Sigmoid colon (tissue), 7 donors: ENCODE data around the gene ADGRG3. TPM values are rescaled to one million over a fixed set of nuclear protein-coding genes. Genes with fewer than 3 reads are reported as not detected.
A peak's percentile ranks its signal among the peaks of the same experiment; 100 is the strongest.

ENCODE experiments used
- DNase-seq: peaks from one replicate; pipeline ENCODE4 v3.0.0-alpha.2; 2019
- H3K27ac ChIP-seq, 4 donors: fragments of 200-600 bp; sonication (generic); one replicate each; pipeline ENCODE4 v1.5.1; 2016 to 2019; ENCODE audit warnings: mild to moderate bottlenecking in 1 of 4
- H3K27me3 ChIP-seq, 3 donors: fragments of 200-600 bp; sonication (generic); one replicate each; pipeline ENCODE4 v1.5.1; 2019; ENCODE audit warnings: mild to moderate bottlenecking in 1 of 3
- H3K36me3 ChIP-seq, 4 donors: fragments of 200-600 bp; sonication (generic); one replicate each; pipeline ENCODE4 v1.5.1; 2016 to 2019
- H3K4me1 ChIP-seq, 4 donors: fragments of 200-600 bp; sonication (generic); one replicate each; pipeline ENCODE4 v1.5.1; 2017 to 2019
- H3K4me3 ChIP-seq, 4 donors: fragments of 200-600 bp; sonication (generic); one replicate each; pipeline ENCODE4 v1.5.1; 2017 to 2019; ENCODE audit warnings: mild to moderate bottlenecking in 2 of 4, moderate library complexity in 1 of 4
- H3K9me3 ChIP-seq, 4 donors: fragments of 200-600 bp in 3 of 4; sonication (generic) in 3 of 4; one replicate each; pipeline versions ENCODE4 v1.5.1 to v1.6.1; 2013 to 2019
- EP300 ChIP-seq, 4 donors: sonication (generic); formaldehyde crosslinking; IDR thresholded peaks; one replicate each; pipeline ENCODE4 v1.6.1; 2017; ENCODE audit warnings: antibody characterized with exemption in 4 of 4
- POLR2A ChIP-seq, 2 donors: fragments of 450-650 bp; IDR thresholded peaks; one replicate each; pipeline ENCODE4 v1.6.1; 2016; ENCODE audit warnings: antibody characterized with exemption in 2 of 2, mild to moderate bottlenecking in 2 of 2, moderate library complexity in 2 of 2
- POLR2AphosphoS5 ChIP-seq, 4 donors: sonication (generic); formaldehyde crosslinking; IDR thresholded peaks; one replicate each; pipeline ENCODE4 v1.6.1; 2017; ENCODE audit warnings: antibody characterized with exemption in 4 of 4
- WGBS, 2 donors: extraction: QIAGEN DNeasy Blood & Tissue Kit; methylation state at CpG; one replicate each; pipeline ENCODE4 v1.1.7; 2013; 5-methylcytosine and 5-hydroxymethylcytosine counted together
- intact Hi-C: fragments of 100-400 bp; cut with DNase I; formaldehyde crosslinking; loops from one replicate; pipeline ENCODE4 v1.15.1; 2023
- polyA plus RNA-seq, 3 donors: library from polyadenylated mRNA; stranded (reverse); fragments of 200-250 nt; gene quantifications; one replicate each; pipeline ENCODE4 v1.2.3, GENCODE V29; 2013
- total RNA-seq, 4 donors: library from RNA; depleted of rRNA; stranded (reverse); fragments of >200 nt; gene quantifications; one replicate each; pipeline ENCODE4 v1.1.0, GENCODE V29; 2016
- TF ChIP-seq, protein P1 (sequence below), 4 experiments: fragments of 450-650 bp in 3 of 4; fragments of 200-600 bp in 1 of 4; IDR thresholded peaks; one replicate each; pipeline ENCODE4 v1.5.1; 2016 to 2019; ENCODE audit warnings: antibody characterized with exemption in 4 of 4, mild to moderate bottlenecking in 3 of 4, moderate library complexity in 2 of 4
- donor health status: healthy with polysubstance abuse.
- donor health status: Bipolar disorder and iron deficiency.
- donor health status: healthy.

ADGRG3 gene
- total and polyA plus RNA-seq, 7 donors = 0.69 to 6.6 (median 3.6) TPM

DNA sequence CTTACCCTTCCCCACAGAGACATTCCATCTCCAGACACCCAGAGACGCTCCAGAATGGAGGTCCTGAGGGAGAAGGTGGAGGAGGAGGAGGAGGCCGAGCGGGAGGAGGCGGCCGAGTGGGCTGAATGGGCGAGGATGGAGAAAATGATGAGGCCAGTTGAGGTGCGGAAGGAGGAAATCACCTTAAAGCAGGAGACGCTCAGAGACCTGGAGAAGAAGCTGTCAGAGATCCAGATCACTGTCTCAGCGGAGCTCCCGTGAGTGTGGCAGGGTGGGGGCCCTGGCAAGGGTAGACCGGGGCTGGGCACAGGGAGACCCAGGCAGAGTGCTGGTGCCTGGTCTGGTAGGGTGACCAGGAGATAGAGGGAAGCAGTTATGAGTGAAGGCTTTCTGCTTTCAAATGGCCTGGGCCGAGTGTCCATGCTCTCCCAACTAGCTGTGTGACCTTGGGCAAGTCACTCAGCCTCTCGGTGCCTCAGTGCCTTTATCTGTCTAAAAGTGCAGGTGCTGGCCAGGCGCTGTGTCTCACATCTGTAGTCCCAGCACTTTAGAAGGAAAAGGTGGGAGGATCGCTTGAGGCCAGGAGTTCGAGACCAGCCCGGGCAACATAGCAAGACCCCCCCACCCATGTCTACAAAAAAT is 29.9 kb downstream of the ADGRG3 start:
- WGBS, 2 donors = 92 to 94% methylated on average over 17 of the region's 17 CpGs
- TF ChIP-seq, protein P1, sequence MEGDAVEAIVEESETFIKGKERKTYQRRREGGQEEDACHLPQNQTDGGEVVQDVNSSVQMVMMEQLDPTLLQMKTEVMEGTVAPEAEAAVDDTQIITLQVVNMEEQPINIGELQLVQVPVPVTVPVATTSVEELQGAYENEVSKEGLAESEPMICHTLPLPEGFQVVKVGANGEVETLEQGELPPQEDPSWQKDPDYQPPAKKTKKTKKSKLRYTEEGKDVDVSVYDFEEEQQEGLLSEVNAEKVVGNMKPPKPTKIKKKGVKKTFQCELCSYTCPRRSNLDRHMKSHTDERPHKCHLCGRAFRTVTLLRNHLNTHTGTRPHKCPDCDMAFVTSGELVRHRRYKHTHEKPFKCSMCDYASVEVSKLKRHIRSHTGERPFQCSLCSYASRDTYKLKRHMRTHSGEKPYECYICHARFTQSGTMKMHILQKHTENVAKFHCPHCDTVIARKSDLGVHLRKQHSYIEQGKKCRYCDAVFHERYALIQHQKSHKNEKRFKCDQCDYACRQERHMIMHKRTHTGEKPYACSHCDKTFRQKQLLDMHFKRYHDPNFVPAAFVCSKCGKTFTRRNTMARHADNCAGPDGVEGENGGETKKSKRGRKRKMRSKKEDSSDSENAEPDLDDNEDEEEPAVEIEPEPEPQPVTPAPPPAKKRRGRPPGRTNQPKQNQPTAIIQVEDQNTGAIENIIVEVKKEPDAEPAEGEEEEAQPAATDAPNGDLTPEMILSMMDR (IDR thresholded peaks at IDR 0.05) = no peak
- H3K4me1 ChIP-seq = no peaks in the 10 kb centered on the region
- no peaks in the 10 kb centered on the region for H3K9me3 ChIP-seq
- intact Hi-C loops = no loop called here
- no peaks in the 10 kb centered on the region for H3K36me3 ChIP-seq
- no peak overlapping the region for H3K27ac ChIP-seq
- H3K4me3 ChIP-seq = no peak overlapping the region
- no peaks in the 10 kb centered on the region for H3K27me3 ChIP-seq
- DNase-seq = peak; percentile 52

DNA sequence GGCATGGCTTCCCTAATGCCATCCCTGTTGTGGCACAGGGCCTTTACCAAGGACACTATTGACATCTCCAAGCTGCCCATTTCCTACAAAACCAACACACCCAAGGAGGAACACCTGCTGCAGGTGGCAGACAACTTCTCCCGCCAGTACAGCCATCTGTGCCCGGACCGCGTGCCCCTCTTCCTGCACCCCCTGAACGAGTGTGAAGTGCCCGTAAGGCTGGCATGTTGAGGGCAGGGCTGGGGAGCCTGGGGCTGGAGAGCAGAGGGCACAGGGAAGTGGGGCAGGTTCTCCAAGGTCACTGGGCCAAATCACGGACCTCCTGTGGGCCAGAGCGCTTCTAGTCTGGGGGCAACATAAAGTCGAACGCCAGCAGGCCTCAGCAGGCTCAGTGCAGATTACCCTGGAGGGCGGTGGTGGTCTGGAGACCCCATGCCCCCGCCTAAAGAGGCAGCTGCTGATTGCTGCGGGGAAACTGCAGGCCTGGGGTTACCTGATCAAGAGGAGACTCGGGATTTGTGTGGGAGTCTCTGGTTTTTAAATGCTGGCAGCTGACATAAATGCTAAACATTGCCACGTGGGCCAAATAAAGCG is 30.8 kb downstream of the ADGRG3 start:
- H3K4me1 ChIP-seq = no peaks in the 10 kb centered on the region
- no peaks in the 10 kb centered on the region for H3K36me3 ChIP-seq
- no peaks in the 10 kb centered on the region for H3K9me3 ChIP-seq
- WGBS, 2 donors = 82 to 86% methylated on average over 16 of the region's 16 CpGs
- no peak overlapping the region for H3K4me3 ChIP-seq
- no peak overlapping the region for H3K27ac ChIP-seq
- no peak for TF ChIP-seq EP300 (IDR thresholded peaks at IDR 0.05)
- TF ChIP-seq, protein P1 (IDR thresholded peaks at IDR 0.05) = no peak
- TF ChIP-seq POLR2A (IDR thresholded peaks at IDR 0.05) = no peak
- no peak for TF ChIP-seq POLR2AphosphoS5 (IDR thresholded peaks at IDR 0.05)
- H3K27me3 ChIP-seq = no peaks in the 10 kb centered on the region
- peak; percentile 62 for DNase-seq
- intact Hi-C loops = no loop called here

DNA sequence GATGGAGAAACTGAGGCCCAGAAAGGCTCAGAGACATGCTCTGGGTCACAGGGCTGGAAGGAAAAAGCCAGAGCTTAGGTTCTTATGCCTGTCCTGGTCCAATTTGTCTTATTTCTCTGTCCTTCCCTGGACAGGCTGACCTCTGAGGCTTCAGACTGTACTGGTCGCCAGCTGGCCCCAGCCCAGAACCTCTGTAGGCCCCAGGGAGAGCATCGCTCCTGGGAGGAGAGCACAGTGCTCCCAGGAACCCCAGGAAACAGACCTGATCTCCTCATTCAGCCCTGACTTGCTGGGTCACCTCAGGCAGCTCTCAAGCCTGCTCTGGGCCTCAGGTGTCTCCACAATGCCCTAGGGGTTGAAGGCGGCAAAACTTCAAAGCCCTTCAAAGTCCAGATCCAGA is 31.4 kb downstream of the ADGRG3 start:
- Histone ChIP-seq H3K9me3 (no peaks in the 10 kb centered on the region), H3K4me3 (no peak overlapping the region), H3K4me1 (no peaks in the 10 kb centered on the region), H3K27ac (no peak overlapping the region), H3K27me3 (no peaks in the 10 kb centered on the region), H3K36me3 (no peaks in the 10 kb centered on the region)
- 90 to 96% methylated on average over 3 of the region's 3 CpGs for WGBS, 2 donors
- no peak for TF ChIP-seq EP300 (IDR thresholded peaks at IDR 0.05)
- TF ChIP-seq, protein P1 (IDR thresholded peaks at IDR 0.05) = no peak
- no peak for TF ChIP-seq POLR2AphosphoS5 (IDR thresholded peaks at IDR 0.05)
- no peak for TF ChIP-seq POLR2A (IDR thresholded peaks at IDR 0.05)
- peak; percentile 10 for DNase-seq
- intact Hi-C loops = no loop called here

DNA sequence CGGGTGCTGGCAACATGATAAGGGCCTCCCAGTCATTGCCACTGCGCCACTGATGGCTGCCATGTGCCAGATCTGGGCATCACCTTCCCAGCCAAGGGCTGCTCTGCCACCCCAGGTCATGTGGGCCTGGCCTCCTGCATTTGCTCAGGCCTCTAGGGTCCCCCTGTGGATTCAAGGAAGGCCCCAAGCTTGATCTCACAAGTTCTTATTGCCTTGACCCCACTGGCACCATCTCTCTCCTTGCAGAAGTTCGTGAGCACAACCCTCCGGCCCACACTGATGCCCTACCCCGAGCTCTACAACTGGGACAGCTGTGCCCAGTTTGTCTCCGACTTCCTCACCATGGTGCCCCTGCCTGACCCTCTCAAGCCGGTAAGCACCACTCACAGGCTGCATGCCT is 31.8 kb downstream of the ADGRG3 start:
- Histone ChIP-seq H3K36me3 (no peaks in the 10 kb centered on the region), H3K27ac (no peak overlapping the region), H3K4me3 (no peak overlapping the region), H3K4me1 (no peaks in the 10 kb centered on the region), H3K9me3 (no peaks in the 10 kb centered on the region), H3K27me3 (no peaks in the 10 kb centered on the region)
- 95 to 96% methylated on average over 7 of the region's 7 CpGs for WGBS, 2 donors
- intact Hi-C loops = no loop called here
- DNase-seq = peak; percentile 37
- TF ChIP-seq POLR2A (IDR thresholded peaks at IDR 0.05) (no peak), POLR2AphosphoS5 (IDR thresholded peaks at IDR 0.05) (no peak)
- TF ChIP-seq, protein P1 (IDR thresholded peaks at IDR 0.05) = no peak
